Left hindlimb (tissue), 1 donor: ENCODE data around the gene ZCCHC24.

Source experiments
- DNase-seq: peaks from one replicate; pipeline ENCODE4 v3.0.0-alpha.2; 2018

Gene ZCCHC24

GRCh38 chr10:79471776-79472175 lies 26.4 kb upstream of the ZCCHC24 start:
- DNase-seq, result no peak

- DNase-seq, result no peak
Measured at GRCh38 chr10:79470096-79470495, 24.7 kb upstream of the ZCCHC24 start.

- DNase-seq, result no peak
Measured at GRCh38 chr10:79468841-79469585, 23.6 kb upstream of the ZCCHC24 start.

GRCh38 chr10:79468015-79468560 lies 22.7 kb upstream of the ZCCHC24 start:
- DNase-seq, result no peak

GRCh38 chr10:79465341-79465740 lies 19.9 kb upstream of the ZCCHC24 start:
- no peak for DNase-seq

GRCh38 chr10:79463578-79464496 lies 18.4 kb upstream of the ZCCHC24 start:
- peak; percentile 77 for DNase-seq

GRCh38 chr10:79460687-79461086 lies 15.3 kb upstream of the ZCCHC24 start:
- no peak for DNase-seq

GRCh38 chr10:79459243-79459642 lies 13.8 kb upstream of the ZCCHC24 start:
- no peak for DNase-seq

GRCh38 chr10:79458483-79458882 lies 13.1 kb upstream of the ZCCHC24 start:
- no peak for DNase-seq

- DNase-seq, result no peak
Measured at GRCh38 chr10:79457256-79457785, 11.9 kb upstream of the ZCCHC24 start.

GRCh38 chr10:79454259-79454658 lies 8.8 kb upstream of the ZCCHC24 start:
- DNase-seq, result no peak

- no peak for DNase-seq
Measured at GRCh38 chr10:79453392-79453791, 8.0 kb upstream of the ZCCHC24 start.

- DNase-seq, result peak; percentile 3
Measured at GRCh38 chr10:79452174-79452611, 6.8 kb upstream of the ZCCHC24 start.

- DNase-seq, result peak; percentile 8
Measured at GRCh38 chr10:79451046-79451699, 5.7 kb upstream of the ZCCHC24 start.

GRCh38 chr10:79449181-79450146 lies 4.0 kb upstream of the ZCCHC24 start:
- DNase-seq, result peak; percentile 23

GRCh38 chr10:79448732-79449049 lies 3.3 kb upstream of the ZCCHC24 start:
- no peak for DNase-seq

- DNase-seq, result peak; percentile 22
Measured at GRCh38 chr10:79447911-79448731, 2.7 kb upstream of the ZCCHC24 start.

- DNase-seq, result peak; percentile 15
Measured at GRCh38 chr10:79447249-79447648, 1.8 kb upstream of the ZCCHC24 start.

- DNase-seq, result no peak
Measured at GRCh38 chr10:79446758-79447084, 1.3 kb upstream of the ZCCHC24 start.

GRCh38 chr10:79445977-79446757 lies 743 bp upstream of the ZCCHC24 start:
- DNase-seq, result peak; percentile 91
